NT2/D1 (cell line): Measurements from ENCODE around the gene CLDN19.
"Not testable (repeated sequence)": the region's sequence is repeated elsewhere in the genome, so short reads cannot be mapped to it uniquely, and the experiment has no call there.

Experiments used
- DNase-seq: peaks from one replicate; pipeline ENCODE4 v3.0.0-alpha.2; 2011; ENCODE audit warnings: low read depth, low spot score
- H3K27me3 ChIP-seq: 2 replicates; pipeline ENCODE4 v1.6.0; 2011; ENCODE audit warnings: mild to moderate bottlenecking; ENCODE audit not compliant: insufficient read length, insufficient read depth
- H3K36me3 ChIP-seq: 2 replicates; pipeline ENCODE4 v1.6.1; 2011; ENCODE audit warnings: mild to moderate bottlenecking, low read length, mixed read lengths; ENCODE audit not compliant: insufficient read depth, insufficient read length
- H3K4me1 ChIP-seq: 2 replicates; pipeline ENCODE4 v1.5.1; 2011; ENCODE audit not compliant: insufficient read depth, insufficient read length
- H3K4me3 ChIP-seq: 2 replicates; pipeline ENCODE4 v1.5.1; 2011; ENCODE audit warnings: low read depth; ENCODE audit not compliant: insufficient read length
- H3K9ac ChIP-seq: 2 replicates; pipeline ENCODE4 v1.6.0; 2011; ENCODE audit warnings: low read depth; ENCODE audit not compliant: insufficient read length
- H3K9me3 ChIP-seq: 2 replicates; pipeline ENCODE4 v1.5.1; 2011; ENCODE audit warnings: mild to moderate bottlenecking, low read length; ENCODE audit not compliant: insufficient read depth
- SUZ12 ChIP-seq: IDR thresholded peaks from 2 replicates; pipeline ENCODE4 v1.6.1; 2011; ENCODE audit not compliant: insufficient read length, insufficient read depth; ENCODE audit errors: extremely low read depth
- YY1 ChIP-seq: IDR thresholded peaks from 2 replicates; pipeline ENCODE4 v1.6.1; 2011; ENCODE audit not compliant: insufficient read length, insufficient read depth
- ZNF274 ChIP-seq: IDR thresholded peaks from 2 replicates; pipeline ENCODE4 v1.6.1; 2011; ENCODE audit warnings: mild to moderate bottlenecking, low read depth, low read length

CLDN19 gene

GRCh38 chr1:42758641-42759040 is 18.6 kb upstream of the CLDN19 start:
- Histone ChIP-seq H3K36me3 (peaks cover 89% of the 10 kb centered on the region), H3K4me1 (peaks cover 8% of the 10 kb centered on the region), H3K9me3 (no peaks in the 10 kb centered on the region), H3K9ac (no peak overlapping the region), H3K27me3 (no peaks in the 10 kb centered on the region), H3K4me3 (no peak overlapping the region)
- TF ChIP-seq YY1 (no peak), ZNF274 (no peak), SUZ12 (no peak)
- DNase-seq = no peak

- peaks cover 8% of the 10 kb centered on the region for H3K4me1 ChIP-seq
- no peak overlapping the region for H3K4me3 ChIP-seq
- no peaks in the 10 kb centered on the region for H3K27me3 ChIP-seq
- peaks cover 97% of the 10 kb centered on the region for H3K36me3 ChIP-seq
- H3K9ac ChIP-seq = no peak overlapping the region
- no peak for TF ChIP-seq SUZ12
- no peak for TF ChIP-seq ZNF274
- no peak for TF ChIP-seq YY1
- no peak for DNase-seq
- H3K9me3 ChIP-seq = no peaks in the 10 kb centered on the region
These were observed 17.8 kb upstream of the CLDN19 start for GRCh38 chr1:42757892-42758275.

GRCh38 chr1:42756956-42757891 is 17.2 kb upstream of the CLDN19 start:
- TF ChIP-seq ZNF274 (no peak), YY1 (no peak), SUZ12 (no peak)
- Histone ChIP-seq H3K9me3 (peaks cover 4% of the 10 kb centered on the region; the same call in 1 of the 2 replicates), H3K36me3 (peaks cover 97% of the 10 kb centered on the region), H3K9ac (peak overlapping the region; percentile 43), H3K27me3 (no peaks in the 10 kb centered on the region), H3K4me3 (no peak overlapping the region), H3K4me1 (peaks cover 7% of the 10 kb centered on the region)
- peak; percentile 74 for DNase-seq

GRCh38 chr1:42753070-42753469 is 13.0 kb upstream of the CLDN19 start:
- H3K4me1 ChIP-seq = peaks cover 9% of the 10 kb centered on the region
- TF ChIP-seq YY1 = no peak
- no peak for TF ChIP-seq SUZ12
- no peak for TF ChIP-seq ZNF274
- no peak for DNase-seq
- H3K9me3 ChIP-seq = peaks cover 15% of the 10 kb centered on the region; the same call in 1 of the 2 replicates
- no peak overlapping the region for H3K9ac ChIP-seq
- peaks cover 89% of the 10 kb centered on the region for H3K36me3 ChIP-seq
- no peaks in the 10 kb centered on the region for H3K27me3 ChIP-seq
- H3K4me3 ChIP-seq = no peak overlapping the region

GRCh38 chr1:42752284-42752683 is 12.2 kb upstream of the CLDN19 start:
- no peak for TF ChIP-seq YY1
- TF ChIP-seq ZNF274 = no peak
- no peak for TF ChIP-seq SUZ12
- DNase-seq = no peak
- no peaks in the 10 kb centered on the region for H3K27me3 ChIP-seq
- no peak overlapping the region for H3K9ac ChIP-seq
- H3K36me3 ChIP-seq = peaks cover 89% of the 10 kb centered on the region
- no peak overlapping the region for H3K4me3 ChIP-seq
- H3K4me1 ChIP-seq = peaks cover 5% of the 10 kb centered on the region
- H3K9me3 ChIP-seq = peaks cover 15% of the 10 kb centered on the region; the same call in 1 of the 2 replicates

GRCh38 chr1:42751511-42752070 is 11.6 kb upstream of the CLDN19 start:
- not testable (repeated sequence) for H3K4me1 ChIP-seq, H3K27me3 ChIP-seq, H3K9ac ChIP-seq, DNase-seq, H3K4me3 ChIP-seq
- Histone ChIP-seq H3K36me3 (peaks cover 89% of the 10 kb centered on the region), H3K9me3 (peaks cover 15% of the 10 kb centered on the region; the same call in 1 of the 2 replicates)

- no peaks in the 10 kb centered on the region for H3K27me3 ChIP-seq
- peaks cover 89% of the 10 kb centered on the region for H3K36me3 ChIP-seq
- H3K9me3 ChIP-seq = peaks cover 15% of the 10 kb centered on the region; the same call in 1 of the 2 replicates
- peaks cover 4% of the 10 kb centered on the region for H3K4me1 ChIP-seq
- DNase-seq = no peak
- no peak overlapping the region for H3K4me3 ChIP-seq
- TF ChIP-seq YY1 = no peak
- TF ChIP-seq ZNF274 = no peak
- no peak for TF ChIP-seq SUZ12
- H3K9ac ChIP-seq = no peak overlapping the region
These were observed 10.0 kb upstream of the CLDN19 start for GRCh38 chr1:42750041-42750440.
